GM19463 (cell line): ENCODE measurements around the gene PIK3CA.
"Not testable (repeated sequence)": the region's sequence is repeated elsewhere in the genome, so short reads cannot be mapped to it uniquely, and the experiment has no call there.

ENCODE experiments used
- ATAC-seq: cut with Tn5 transposase; IDR thresholded peaks from one replicate; pipeline ENCODE4 v1.9.1; 2021; ENCODE audit warnings: mild to moderate bottlenecking, moderate library complexity; ENCODE audit not compliant: unreplicated experiment

Gene PIK3CA

GRCh38 chr3:179147873-179148615 is at the start of gene PIK3CA:
Gene PIK3CA, plus strand, starts transcription at chr3:179148357. Its CDS starts 50,469 bp downstream, at chr3:179198826.
- peak; percentile 69 for ATAC-seq

- ATAC-seq = no peak
Measured at GRCh38 chr3:179098388-179099077, 49.6 kb upstream of the PIK3CA start.

- ATAC-seq = no peak
Measured at GRCh38 chr3:179100652-179101051, 47.5 kb upstream of the PIK3CA start.

GRCh38 chr3:179105881-179106280 is 42.3 kb upstream of the PIK3CA start:
- no peak for ATAC-seq

GRCh38 chr3:179107617-179108016 is 40.5 kb upstream of the PIK3CA start:
- no peak for ATAC-seq

- no peak for ATAC-seq
Measured at GRCh38 chr3:179108086-179108485, 40.1 kb upstream of the PIK3CA start.

- ATAC-seq = no peak
Measured at GRCh38 chr3:179113903-179114302, 34.3 kb upstream of the PIK3CA start.

GRCh38 chr3:179115444-179115843 is 32.7 kb upstream of the PIK3CA start:
- ATAC-seq = not testable (repeated sequence)

GRCh38 chr3:179116816-179117215 is 31.3 kb upstream of the PIK3CA start:
- ATAC-seq = no peak

GRCh38 chr3:179132191-179132890 is 15.8 kb upstream of the PIK3CA start:
- not testable (repeated sequence) for ATAC-seq

- no peak for ATAC-seq
Measured at GRCh38 chr3:179133575-179133974, 14.6 kb upstream of the PIK3CA start.

- no peak for ATAC-seq
Measured at GRCh38 chr3:179136195-179136594, 12.0 kb upstream of the PIK3CA start.

GRCh38 chr3:179141890-179142289 is 6.3 kb upstream of the PIK3CA start:
- ATAC-seq = no peak

- ATAC-seq = peak; percentile 14
Measured at GRCh38 chr3:179146911-179147513, 1.1 kb upstream of the PIK3CA start.

GRCh38 chr3:179147514-179147872 is 664 bp upstream of the PIK3CA start:
- ATAC-seq = peak; percentile 24

- peak; percentile 18 for ATAC-seq
Measured at GRCh38 chr3:179148616-179149405, 654 bp downstream of the PIK3CA start.

- peak; percentile 27 for ATAC-seq
Measured at GRCh38 chr3:179149406-179149867, 1.3 kb downstream of the PIK3CA start.

- ATAC-seq = no peak
Measured at GRCh38 chr3:179149951-179150350, 1.8 kb downstream of the PIK3CA start.

GRCh38 chr3:179150610-179151009 is 2.5 kb downstream of the PIK3CA start:
- ATAC-seq = no peak

- ATAC-seq = no peak
Measured at GRCh38 chr3:179151474-179151873, 3.3 kb downstream of the PIK3CA start.
